HepG2 (cell line): Measurements from ENCODE around the gene SERINC5. TPM values are rescaled to one million over a fixed set of nuclear protein-coding genes. Genes with fewer than 3 reads are reported as not detected.

Experiments used
- BHLHE40 ChIP-seq: IDR thresholded peaks from 2 replicates; pipeline ENCODE4 v1.6.1; 2011; ENCODE audit warnings: low read length, improper control_type of control experiment
- ELF4 ChIP-seq: sonication (generic); formaldehyde crosslinking; IDR thresholded peaks from 2 replicates; pipeline ENCODE4 v1.5.0; 2020; ENCODE audit warnings: missing genetic modification reagents, mild to moderate bottlenecking, moderate library complexity, borderline replicate concordance
- FOXA3 ChIP-seq: IDR thresholded peaks from 2 replicates; pipeline ENCODE4 v1.6.1; 2016; ENCODE audit warnings: missing genetic modification reagents, missing compliant biosample characterization
- GLMP ChIP-seq: sonication (generic); formaldehyde crosslinking; IDR thresholded peaks from 2 replicates; pipeline ENCODE4 v1.9.0; 2021; ENCODE audit warnings: missing genetic modification reagents, mild to moderate bottlenecking, borderline replicate concordance
- HINFP ChIP-seq: sonication (generic); formaldehyde crosslinking; IDR thresholded peaks from 2 replicates; pipeline ENCODE4 v1.4.0; 2020; ENCODE audit warnings: low read depth, mild to moderate bottlenecking, missing genetic modification reagents
- HMG20B ChIP-seq: conservative IDR thresholded peaks from 2 replicates; pipeline ENCODE4 v1.6.1; 2016; ENCODE audit warnings: missing genetic modification reagents, missing compliant biosample characterization
- MEIS2 ChIP-seq: sonication (generic); formaldehyde crosslinking; IDR thresholded peaks from 2 replicates; pipeline ENCODE4 v1.9.0; 2021; ENCODE audit warnings: mild to moderate bottlenecking, missing genetic modification reagents
- NFE2L2 ChIP-seq: fragments of 150-350 bp; IDR thresholded peaks from 2 replicates; pipeline ENCODE4 v1.6.1; 2014; ENCODE audit warnings: low read length
- NFIC ChIP-seq: IDR thresholded peaks from 2 replicates; pipeline ENCODE4 v1.6.1; 2012; ENCODE audit warnings: mild to moderate bottlenecking, low read length, inconsistent platforms
- PCBP1 ChIP-seq: fragments of 200-400 bp; formaldehyde crosslinking; IDR thresholded peaks from 2 replicates; pipeline ENCODE4 v1.6.1; 2017; ENCODE audit warnings: mild to moderate bottlenecking, low read depth, low read length, borderline replicate concordance
- POGZ ChIP-seq: sonication (generic); formaldehyde crosslinking; IDR thresholded peaks from 2 replicates; pipeline ENCODE4 v1.4.0; 2020; ENCODE audit warnings: mild to moderate bottlenecking, missing genetic modification reagents
- RFX1 ChIP-seq: fragments of 450-650 bp; IDR thresholded peaks from 2 replicates; pipeline ENCODE4 v1.6.1; 2017
- SMC3 ChIP-seq: IDR thresholded peaks from 2 replicates; pipeline ENCODE4 v1.6.1; 2011; ENCODE audit warnings: low read length, improper control_type of control experiment
- ZFAT ChIP-seq: sonication (generic); formaldehyde crosslinking; conservative IDR thresholded peaks from 2 replicates; pipeline ENCODE4 v1.8.1; 2023; ENCODE audit warnings: missing genetic modification reagents, inconsistent platforms
- ZFP91 ChIP-seq: sonication (generic); formaldehyde crosslinking; IDR thresholded peaks from 2 replicates; pipeline ENCODE4 v1.9.0; 2022; ENCODE audit warnings: missing genetic modification reagents, mild to moderate bottlenecking, borderline replicate concordance
- ZNF143 ChIP-seq: sonication (generic); formaldehyde crosslinking; IDR thresholded peaks from 2 replicates; pipeline ENCODE4 v1.4.0; 2020; ENCODE audit warnings: missing genetic modification reagents
- ZNF512B ChIP-seq: sonication (generic); formaldehyde crosslinking; IDR thresholded peaks from 2 replicates; pipeline ENCODE4 v1.5.1; 2020; ENCODE audit warnings: missing genetic modification reagents, mild to moderate bottlenecking, borderline replicate concordance
- ZNF749 ChIP-seq: sonication (generic); formaldehyde crosslinking; IDR thresholded peaks from 2 replicates; pipeline ENCODE4 v1.8.0; 2022; ENCODE audit warnings: mild to moderate bottlenecking, missing genetic modification reagents, moderate library complexity, borderline replicate concordance
- ZSCAN20 ChIP-seq: sonication (generic); formaldehyde crosslinking; IDR thresholded peaks from 2 replicates; pipeline ENCODE4 v1.4.0; 2020; ENCODE audit warnings: missing genetic modification reagents, mild to moderate bottlenecking, borderline replicate concordance
- polyA plus RNA-seq, 8 experiments: library from polyadenylated mRNA; depleted of rRNA in 3 of 8; stranded (reverse) in 7 of 8; unstranded in 1 of 8; fragments of >200 nt; fragmentation: Illumina TruSeq in 4 of 8; extraction: Trizol in 4 of 8; gene quantifications; 2 replicates each; pipeline versions ENCODE4 v1.2.1 to v1.2.3, GENCODE V29; 2011 to 2016; ENCODE audit warnings: low read depth in 4 of 8, missing spikeins in 1 of 8, mixed read lengths in 1 of 8; ENCODE audit not compliant: insufficient read depth in 1 of 8
- total RNA-seq, 5 experiments: library from RNA; depleted of rRNA; stranded (reverse); fragments of >200 nt; fragmentation: Illumina TruSeq; extraction: Trizol; gene quantifications; 2 replicates each; pipeline ENCODE4 v1.2.3, GENCODE V29; 2016; ENCODE audit warnings: low read depth in 1 of 5
- TF ChIP-seq, protein P1 (sequence below): sonication (generic); formaldehyde crosslinking; IDR thresholded peaks from 2 replicates; pipeline ENCODE4 v1.5.0; 2020; ENCODE audit warnings: missing genetic modification reagents, mild to moderate bottlenecking, borderline replicate concordance
- TF ChIP-seq, protein P2 (sequence below): IDR thresholded peaks from 2 replicates; pipeline ENCODE4 v1.6.1; 2012; ENCODE audit warnings: inconsistent platforms

SERINC5 gene
- total and polyA plus RNA-seq, 2 of the 13 experiments (the other 11 are each of a cell fraction or from before 2014, with no cell fraction given): 17.3 to 22.8 TPM

DNA sequence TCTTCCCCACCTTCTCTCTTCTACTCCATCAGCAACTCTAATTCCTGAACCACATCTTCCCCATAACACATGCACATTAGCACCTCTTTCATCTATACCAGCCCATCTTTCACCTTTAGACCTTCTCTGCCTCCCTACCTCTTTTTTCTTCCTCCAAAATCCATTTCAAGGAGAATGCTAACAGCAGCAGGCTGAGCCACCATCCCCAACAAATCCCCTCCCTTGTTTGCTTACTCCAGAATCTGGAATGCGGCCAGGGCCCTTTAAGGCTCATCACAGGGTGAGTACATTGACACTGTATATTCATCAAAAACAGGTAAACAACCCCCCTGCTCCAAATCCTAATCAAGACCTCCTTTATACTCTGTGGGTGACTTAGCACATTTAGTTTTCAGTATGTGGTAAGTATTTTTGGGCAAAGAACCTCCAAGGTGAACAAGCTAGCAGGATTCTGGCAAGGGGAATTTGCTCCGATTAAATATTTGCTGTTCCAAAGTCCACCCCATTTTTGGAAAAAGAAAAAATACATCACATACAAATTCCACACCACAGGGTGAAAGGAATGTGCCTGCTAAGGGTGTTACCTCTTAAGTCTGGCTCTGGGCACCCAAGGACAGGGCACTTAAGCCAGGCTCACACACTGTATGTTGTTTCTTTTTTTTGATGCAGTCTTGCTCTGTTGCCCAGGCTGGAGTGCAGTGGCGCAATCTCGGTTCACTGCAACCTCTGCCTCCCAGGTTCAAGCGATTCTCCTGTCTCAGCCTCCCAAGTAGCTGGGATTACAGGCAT, 71.4 kb downstream of the SERINC5 start (continued):
- peak; percentile 52; the same call in 1 of the 2 replicates for TF ChIP-seq POGZ (CRISPR knock-in tag)
- TF ChIP-seq ZNF143 (CRISPR knock-in tag): no peak
- peak; percentile 85 for TF ChIP-seq FOXA3 (CRISPR knock-in tag)
- TF ChIP-seq BHLHE40: no peak
- no peak; the same call in 1 of the 2 replicates for TF ChIP-seq SMC3
- no peak for TF ChIP-seq PCBP1
- TF ChIP-seq ZNF512B (CRISPR knock-in tag): no peak
- 0 out of 2 replicates have a peak, but pooled peaks have one; percentile 21 for TF ChIP-seq MEIS2 (CRISPR knock-in tag)
- TF ChIP-seq HINFP (CRISPR knock-in tag): peak; percentile 35; the same call in 1 of the 2 replicates
- TF ChIP-seq RFX1: no peak
- TF ChIP-seq ELF4: no peak
- TF ChIP-seq GLMP: no peak
- TF ChIP-seq ZFP91: peak; percentile 65
- no peak for TF ChIP-seq ZFAT
- peak; percentile 58 for TF ChIP-seq HMG20B (CRISPR knock-in tag)
- TF ChIP-seq, protein P1, sequence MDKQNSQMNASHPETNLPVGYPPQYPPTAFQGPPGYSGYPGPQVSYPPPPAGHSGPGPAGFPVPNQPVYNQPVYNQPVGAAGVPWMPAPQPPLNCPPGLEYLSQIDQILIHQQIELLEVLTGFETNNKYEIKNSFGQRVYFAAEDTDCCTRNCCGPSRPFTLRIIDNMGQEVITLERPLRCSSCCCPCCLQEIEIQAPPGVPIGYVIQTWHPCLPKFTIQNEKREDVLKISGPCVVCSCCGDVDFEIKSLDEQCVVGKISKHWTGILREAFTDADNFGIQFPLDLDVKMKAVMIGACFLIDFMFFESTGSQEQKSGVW: no peak
- TF ChIP-seq NFE2L2: peak; percentile 97
- peak; percentile 87 for TF ChIP-seq NFIC
- no peak for TF ChIP-seq ZSCAN20 (CRISPR knock-in tag)
- TF ChIP-seq, protein P2, sequence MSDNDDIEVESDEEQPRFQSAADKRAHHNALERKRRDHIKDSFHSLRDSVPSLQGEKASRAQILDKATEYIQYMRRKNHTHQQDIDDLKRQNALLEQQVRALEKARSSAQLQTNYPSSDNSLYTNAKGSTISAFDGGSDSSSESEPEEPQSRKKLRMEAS: 0 out of 2 replicates have a peak, but pooled peaks have one; percentile 16
- no peak for TF ChIP-seq ZNF749 (CRISPR knock-in tag)
